NCI-H774 (cell line): ENCODE data around the gene CFAP299.
"Not testable (repeated sequence)": the region's sequence is repeated elsewhere in the genome, so short reads cannot be mapped to it uniquely, and the experiment has no call there.

Experiments
- DNase-seq: peaks from one replicate; lab custom pipeline; 2025; lab: John Stamatoyannopoulos, UW

The CFAP299 gene

DNA sequence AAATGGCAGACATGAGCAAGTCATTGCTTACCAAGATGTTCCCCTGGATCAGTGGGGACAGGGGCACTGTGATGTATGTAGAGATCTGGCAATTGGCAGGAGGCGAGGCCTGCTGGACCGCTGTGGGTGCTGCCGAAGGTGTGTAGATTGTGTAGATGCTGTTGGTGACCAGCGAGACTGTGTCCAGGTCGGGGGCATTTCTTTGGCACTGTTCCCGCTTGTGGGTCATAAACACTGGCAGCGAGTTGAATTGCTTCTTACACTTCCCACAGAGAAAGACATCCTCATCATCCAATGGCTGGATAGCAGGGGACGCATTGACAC is 52.7 kb downstream of the CFAP299 start:
- no peak for DNase-seq

DNA sequence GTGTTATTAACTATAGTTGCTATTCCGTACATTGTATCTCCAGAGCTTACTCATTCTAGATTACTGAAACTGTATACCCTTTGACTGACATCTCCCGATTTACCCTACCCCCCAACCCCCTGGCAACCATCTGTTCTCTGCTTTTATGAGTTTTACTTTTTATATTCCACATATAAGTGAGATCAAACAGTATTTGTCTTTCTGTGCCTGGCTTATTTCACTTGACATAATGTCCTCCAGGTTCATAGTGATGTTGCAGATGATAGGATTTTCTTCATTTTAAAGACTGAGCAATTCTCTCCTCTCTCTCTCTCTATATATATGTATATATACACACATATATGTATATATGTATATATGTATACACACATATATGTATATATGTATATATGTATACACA is 54.6 kb downstream of the CFAP299 start:
- no peak for DNase-seq

DNA sequence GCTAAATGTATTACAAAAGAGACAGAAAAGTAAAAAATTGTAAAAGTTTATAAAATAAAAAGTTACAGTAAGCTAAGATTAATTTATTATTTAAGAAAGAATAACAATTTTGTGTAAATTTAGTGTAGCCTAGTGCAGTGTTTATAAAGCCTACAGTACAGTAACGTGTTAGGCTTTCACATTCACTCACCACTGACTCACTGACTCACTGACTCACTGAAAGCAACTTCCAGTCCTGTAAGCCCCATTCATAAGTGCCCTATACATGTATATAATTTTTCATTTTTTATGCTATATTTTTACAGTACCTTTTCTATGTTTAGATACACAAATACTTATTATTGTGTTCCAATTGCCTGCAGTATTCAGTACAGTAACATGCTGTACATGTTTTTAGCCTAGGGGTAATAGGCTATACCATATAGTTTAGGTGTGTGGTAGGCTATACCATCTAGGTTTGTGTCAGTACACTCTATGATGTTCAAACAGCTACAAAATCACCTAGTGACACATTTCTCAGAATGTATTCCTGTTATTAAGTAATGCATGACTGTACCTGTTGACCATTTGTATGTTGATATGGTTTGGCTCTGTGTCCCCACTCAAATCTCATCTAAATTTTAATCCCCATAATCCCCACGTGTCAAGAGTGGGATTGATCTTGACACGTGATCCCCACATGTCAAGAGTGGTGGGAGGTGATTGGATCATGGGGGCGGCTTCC is 57.9 kb downstream of the CFAP299 start:
- no peak for DNase-seq

DNA sequence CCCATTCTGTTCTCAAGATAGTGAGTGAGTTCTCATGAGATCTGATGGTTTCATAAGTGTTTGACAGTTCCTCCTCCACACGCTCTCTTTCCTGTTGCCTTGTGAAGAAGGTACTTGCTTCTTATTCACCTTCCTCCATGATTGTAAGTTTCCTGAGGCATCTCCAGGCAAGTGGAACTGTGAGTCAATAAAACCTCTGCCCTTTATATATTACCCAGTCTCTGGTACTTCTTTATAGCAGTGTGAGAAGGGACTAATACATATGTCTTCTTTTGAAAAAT is 58.4 kb downstream of the CFAP299 start:
- no peak for DNase-seq

DNA sequence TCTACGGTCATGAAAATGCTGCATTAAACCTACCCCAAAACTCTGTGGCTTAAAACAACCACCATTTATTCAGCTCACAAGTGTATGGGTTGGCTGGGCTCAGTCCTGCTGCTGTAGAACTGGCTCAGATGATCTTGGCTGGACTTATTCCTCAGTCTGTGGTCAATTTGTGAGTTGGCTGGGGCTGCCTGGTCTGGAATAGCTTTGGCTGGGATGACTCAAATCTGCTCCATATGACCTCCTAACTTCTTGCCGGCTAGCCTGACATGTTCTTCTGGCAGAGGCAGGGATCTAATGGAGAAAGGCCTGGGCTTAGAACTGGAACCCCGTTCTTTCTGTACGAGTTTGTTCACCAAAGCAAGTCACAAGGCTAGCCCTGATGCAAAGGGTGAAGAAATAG is 71.7 kb downstream of the CFAP299 start:
- DNase-seq = no peak

DNA sequence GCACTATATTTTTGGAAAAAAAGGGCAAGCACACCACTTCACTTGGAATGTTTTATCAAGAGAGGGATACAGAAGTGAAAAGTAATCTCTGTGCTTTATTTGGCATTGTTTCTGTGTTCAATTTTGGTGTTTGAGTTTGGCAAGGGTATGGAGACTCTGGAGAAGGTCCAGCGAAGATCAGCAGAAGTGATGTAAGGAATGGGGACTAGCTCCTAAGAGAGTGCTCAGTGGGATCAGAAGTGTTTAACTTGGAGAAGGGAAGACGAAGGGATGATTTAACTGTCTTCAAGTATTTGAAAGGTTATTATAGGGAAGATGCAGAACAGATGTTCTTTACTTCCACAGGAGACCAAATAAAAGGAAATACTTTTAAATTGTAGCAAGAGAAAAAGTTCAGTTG is 74.3 kb downstream of the CFAP299 start:
- no peak for DNase-seq

DNA sequence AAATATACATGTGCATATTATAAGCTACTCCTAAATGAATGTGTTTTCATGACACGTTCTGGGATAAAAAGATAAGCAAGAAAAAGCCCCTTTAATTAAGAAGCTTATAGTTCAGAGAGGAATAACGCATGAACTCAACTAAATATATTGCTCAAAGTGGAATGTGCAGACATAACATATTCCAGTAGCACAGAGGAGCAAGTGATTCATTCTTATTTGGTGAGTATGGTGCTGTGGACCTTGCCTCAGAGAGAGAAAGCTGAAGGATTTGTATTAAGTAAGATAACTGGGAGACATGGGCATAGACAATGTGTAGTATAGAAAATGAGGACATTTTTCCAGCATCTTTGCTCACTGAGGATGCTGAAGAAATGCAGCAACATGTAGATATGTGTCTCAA is 76.8 kb downstream of the CFAP299 start:
- no peak for DNase-seq

DNA sequence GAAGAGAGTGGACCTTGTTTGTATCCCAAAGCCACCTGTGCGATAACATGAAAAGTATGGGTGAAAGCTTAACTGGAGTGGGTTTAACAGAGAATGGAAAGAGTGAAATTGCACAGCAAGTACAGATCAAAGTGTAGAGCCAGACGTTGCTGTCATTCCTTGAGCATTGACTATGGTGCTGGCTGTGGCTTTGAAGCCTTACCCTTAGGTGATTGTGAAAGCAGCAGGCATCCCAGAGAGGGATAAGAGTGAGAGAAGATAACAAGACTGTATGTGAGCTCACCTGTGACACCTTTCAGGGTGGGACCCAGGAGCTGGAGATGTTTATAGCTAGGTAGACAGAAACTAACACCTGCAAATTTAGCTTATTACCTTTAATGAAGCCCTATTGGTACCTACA is 77.6 kb downstream of the CFAP299 start:
- no peak for DNase-seq

DNA sequence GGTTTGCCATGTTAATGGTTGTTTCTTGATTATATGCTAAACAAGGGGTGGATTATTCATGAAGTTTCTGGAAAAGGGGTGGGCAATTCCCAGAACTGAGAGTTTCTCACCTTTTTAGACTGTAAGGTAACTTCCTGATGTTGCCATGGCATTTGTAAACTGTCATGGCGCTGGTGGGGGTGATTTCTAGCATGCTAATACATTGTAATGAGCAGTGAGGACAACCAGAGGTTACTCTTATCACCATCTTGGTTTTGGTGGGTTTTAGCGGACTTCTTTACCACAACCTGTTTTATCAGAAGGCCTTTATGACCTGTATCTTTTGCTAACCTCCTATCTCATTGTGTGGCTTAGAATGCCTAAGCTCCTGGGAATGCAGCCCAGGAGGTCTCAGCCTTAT is 81.5 kb downstream of the CFAP299 start:
- no peak for DNase-seq

DNA sequence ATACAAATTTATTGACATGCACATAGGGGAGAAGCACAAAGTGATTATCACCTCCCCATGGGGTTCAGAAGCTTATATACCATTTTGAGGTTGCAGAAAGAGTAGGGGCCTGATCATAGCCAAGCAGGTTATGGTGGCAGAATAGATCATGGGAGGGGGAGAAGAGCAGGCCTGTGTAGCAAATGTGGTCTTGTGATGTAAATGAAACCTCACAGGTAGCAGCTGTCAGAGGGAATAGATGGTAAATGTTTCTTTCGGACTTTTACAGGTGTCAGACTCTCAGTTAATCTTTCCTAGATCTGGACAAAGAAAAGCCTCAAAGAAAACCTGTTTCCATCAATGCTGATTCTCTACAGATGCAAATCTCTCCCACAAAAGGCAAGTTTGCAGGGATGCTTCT is 84.4 kb downstream of the CFAP299 start:
- no peak for DNase-seq

DNA sequence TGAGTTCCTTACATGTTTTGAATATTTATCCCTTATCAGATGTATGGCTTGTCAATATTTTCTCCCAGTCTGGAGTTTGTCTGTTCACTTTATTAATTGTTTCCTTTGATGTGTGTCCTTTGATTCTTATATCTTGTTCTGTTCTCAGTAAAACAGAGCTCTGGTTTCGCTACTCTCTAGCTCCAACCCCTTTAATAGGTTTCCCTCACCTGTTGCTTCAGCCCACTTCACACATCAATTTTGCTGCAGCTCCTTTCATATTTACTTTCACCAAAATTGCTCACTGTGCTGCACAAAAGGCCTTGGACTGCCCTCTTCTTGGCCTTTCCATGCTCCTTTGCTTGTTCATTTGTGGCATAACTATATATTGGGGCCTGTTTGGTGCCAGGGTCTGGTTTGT is 85.1 kb downstream of the CFAP299 start:
- DNase-seq = no peak

DNA sequence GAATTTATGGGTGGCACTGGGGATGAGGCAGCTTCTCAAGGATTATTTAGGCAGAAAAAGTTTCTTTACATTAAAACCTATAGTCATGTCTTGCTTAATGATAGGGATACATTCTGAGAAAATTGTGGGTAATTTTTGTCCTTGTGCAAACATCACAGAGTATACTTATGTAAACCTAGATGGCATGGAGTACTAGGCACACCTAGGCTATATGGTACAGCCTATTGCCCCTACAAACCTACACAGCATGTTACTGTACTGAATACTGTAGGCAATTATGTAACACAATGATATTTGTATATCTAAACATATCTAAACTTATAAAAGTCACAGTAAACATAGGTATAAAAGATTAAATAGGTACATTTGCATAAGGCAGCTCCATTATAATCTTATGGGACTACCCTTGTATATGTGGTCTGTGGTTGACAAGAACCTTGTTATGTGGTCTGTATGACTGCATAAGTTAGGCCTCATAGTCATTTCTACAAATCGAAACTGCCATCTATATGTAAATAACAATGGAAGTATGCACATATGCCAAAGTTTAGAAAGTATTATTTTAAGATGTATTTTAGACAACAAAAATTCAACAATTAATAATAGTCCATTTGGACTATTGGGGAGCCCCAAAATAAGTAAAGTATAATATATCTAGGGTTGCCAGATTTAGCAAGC is 87.3 kb downstream of the CFAP299 start:
- no peak for DNase-seq

DNA sequence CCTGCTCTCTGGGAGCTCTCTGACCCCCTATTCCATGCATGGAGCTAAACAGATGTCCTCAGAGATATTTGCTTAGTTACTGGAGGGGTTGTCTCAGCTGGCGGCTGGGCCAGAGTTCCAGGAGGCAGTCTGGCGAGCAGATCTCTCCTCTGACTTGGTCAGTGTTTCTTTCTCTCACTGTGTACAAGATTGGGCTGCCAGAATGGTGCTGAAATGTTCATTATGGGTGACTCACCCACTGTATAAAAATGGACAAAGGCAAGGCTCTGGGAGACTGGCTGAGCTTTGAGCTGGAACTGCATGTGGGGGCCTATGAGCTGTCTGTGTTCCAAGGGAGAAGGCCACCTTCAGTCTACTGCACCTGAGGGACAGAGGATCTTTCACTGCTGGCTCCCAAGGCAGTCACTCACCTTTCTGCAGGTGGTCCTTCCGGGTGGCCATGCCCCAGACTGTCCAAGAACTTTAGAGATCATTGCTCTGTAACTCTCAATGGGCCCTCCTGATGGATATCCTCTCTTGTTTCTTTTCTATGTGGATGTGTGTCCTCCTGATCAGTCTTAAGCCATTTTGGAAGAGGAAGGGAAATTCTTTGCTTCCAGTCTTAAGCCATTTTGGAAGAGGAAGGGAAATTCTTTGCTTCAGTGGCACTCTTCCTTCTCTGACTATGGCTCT is 88.2 kb downstream of the CFAP299 start:
- no peak for DNase-seq

DNA sequence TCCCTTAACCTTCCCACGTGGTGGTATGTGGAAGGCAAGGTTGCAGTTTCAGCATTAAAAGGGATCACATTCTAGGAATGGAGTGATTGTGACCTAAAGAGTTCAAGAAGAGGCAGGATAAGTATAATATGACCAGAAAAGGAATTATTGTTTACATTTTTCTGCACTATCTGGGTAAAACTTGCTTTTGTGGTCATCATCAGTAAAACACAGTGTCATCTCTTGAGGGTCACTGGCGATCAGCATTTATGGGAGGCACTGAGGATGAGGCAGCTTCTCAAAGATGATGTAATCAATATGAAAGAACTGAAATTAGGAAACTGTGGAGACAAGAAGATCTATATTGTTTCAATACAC is 88.7 kb downstream of the CFAP299 start:
- DNase-seq = no peak

DNA sequence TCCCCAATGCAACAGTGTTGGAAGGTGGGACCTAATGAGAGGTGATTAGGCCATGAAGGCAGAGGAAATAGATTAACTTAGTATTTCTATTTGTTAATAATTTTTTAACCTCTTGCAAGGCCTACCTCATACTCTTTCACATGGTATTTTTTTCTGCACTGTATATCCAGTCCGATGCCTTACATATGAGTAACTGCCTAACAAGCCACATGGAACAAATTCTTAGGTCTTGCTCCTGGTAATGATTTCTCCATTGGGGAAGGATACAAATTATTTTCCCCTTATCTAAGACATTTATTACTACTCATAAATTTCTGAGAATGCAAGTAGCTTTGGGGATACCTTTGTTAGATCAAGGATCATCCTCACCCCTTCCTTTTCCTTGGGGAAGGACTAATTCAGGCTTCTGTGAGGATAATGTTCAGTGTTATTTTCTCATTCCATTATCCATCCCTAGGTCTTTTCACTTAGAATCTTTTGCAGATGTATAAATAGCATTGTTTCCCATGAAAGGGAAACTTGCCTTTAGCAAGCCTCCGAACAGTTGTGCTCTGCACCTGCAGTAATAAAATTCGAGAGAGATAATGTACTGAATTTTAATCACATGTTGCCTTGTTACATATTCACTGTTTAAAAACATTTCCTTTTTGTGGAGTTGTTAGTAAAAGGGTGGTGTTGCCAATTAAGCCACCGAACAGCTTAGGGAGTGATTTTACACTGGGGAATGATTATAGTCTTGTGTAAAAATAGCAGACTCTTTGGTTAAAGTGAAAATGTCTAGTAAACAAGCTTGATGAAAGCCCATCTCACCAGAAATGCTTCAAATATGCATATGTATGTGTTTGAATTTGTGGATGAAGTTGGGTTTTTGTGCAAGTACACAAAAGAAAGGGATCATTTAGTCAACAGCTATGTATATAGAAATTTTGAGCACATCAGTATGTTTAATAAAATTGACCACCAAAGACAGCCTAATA is 89.9 kb downstream of the CFAP299 start:
- DNase-seq = no peak

DNA sequence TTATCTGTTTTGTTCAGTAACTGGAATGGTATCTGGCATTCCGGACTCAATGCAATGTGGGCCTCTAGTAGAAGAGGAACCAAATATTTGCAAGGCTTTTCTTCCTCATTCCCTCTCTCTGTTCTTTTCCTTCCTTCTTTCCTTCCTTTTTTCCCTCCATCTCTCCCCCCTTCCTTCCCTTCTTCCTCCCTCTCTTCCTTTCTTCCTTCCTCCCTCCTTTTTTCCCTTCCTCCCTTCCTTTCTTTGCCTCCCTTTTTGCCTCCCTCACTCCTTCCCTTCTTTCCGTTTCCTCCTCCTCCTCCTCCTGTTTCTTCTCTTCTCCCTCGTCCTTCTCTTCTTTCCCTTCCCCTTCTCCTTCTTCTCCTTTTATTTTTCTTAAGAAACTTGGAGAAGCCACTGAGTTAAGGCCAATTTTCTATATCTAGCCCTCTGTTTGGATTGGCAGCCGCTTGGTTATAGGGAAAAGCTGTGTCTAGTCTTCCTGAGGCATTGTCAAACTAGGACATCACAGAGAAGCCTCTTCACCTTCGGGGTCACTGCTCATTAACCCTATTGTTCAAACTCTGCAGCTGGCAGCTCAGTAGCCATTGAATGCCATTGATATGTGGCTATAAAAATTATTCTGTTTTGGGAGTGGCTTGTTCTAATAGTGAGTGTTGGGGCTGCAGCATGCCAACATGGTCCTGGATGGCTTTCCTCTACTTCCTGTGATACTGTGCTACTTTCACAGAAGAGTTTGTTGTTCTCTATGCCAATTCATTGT is 95.9 kb downstream of the CFAP299 start:
- no peak for DNase-seq

DNA sequence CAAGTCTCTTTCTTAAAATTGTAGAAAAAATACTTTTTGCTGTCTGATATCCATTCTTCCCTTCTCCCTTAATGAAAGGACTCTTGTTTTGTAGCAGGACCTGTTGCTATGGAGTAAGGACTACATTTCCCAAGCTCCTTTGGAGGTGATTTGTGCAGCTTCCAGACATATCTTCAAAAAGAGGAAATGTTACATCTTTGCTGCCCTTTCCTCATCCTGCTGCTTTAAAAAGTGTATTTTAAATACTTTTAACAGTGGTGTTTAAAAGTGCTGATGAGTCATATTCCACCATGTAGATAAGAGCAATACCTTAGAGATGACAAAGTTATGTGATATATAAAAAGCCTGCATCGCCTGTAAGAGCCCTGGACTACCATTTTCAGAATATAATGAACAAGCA is 98.7 kb downstream of the CFAP299 start:
- DNase-seq = no peak

DNA sequence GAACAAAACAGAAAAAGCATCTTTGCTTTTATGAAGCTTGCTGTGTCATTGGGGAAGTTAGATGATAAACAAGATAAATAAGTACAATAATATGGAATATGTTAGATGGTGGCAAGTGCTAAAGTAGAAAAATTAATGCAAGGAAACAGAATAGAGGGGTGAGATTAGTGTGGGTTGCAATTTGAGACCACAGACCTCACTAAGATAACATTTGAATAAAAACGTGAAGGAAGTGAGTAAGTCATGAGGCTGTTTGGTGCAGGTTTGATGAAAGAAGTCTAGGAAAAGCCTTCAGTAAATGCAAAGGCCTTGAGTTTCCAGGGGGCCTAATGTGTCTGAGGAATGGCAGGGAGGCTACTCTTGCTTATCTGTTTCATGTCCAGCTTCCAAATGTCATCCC is 102.5 kb downstream of the CFAP299 start:
- DNase-seq = no peak

DNA sequence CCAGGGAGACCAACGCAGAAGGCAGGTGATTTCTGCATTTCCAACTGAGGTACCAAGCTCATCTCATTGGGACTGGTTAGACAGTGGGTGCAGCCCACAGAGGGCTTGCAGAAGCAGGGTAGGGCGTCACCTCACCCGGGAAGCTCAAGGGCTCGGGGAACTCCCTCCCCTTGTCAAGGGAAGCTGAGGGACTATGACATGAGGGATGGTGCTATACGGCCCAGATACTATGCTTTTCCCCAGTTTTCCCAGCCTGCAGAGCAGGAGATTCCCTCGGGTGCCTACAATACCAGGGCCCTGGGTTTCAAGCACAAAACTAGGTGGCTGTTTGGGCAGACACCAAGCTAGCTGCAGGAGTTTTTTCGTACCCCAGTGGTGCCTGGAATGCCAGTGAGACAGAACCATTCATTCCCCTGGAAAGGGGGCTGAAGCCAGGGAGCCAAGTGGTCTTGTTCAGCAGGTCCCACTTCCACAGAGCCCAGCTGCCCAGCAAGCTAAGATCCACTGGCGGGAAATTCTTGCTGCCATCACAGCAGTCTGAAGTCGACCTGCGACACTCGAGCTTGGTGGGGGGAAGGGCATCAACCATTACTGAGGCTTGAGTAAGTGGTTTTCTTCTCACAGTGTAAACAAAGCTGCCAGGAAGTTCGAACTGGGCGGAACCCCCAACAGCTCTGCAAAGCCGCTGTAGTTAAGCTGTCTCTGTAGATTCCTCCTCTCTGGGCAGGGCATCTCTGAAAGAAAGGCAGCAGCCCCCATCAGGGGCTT is 103.9 kb downstream of the CFAP299 start:
- DNase-seq = not testable (repeated sequence)

DNA sequence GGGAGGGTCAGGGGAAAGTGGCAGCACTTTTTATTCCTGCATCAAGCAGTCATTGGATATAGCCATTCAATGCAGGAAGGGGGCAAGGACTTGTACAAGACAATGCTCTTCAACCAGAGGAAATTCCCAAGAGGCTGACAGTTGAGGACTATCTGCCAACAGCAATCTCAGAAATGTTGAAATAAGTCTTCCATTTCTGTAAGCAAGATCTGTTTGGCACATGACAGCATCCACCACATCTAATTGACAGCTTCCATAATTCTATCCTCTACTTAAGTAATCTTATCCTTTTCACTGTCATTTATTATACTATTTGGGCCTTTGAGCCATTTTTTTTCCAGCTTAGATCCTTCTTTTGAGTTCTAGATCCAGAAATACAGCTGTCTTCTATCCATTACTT is 110.7 kb downstream of the CFAP299 start:
- no peak for DNase-seq

DNA sequence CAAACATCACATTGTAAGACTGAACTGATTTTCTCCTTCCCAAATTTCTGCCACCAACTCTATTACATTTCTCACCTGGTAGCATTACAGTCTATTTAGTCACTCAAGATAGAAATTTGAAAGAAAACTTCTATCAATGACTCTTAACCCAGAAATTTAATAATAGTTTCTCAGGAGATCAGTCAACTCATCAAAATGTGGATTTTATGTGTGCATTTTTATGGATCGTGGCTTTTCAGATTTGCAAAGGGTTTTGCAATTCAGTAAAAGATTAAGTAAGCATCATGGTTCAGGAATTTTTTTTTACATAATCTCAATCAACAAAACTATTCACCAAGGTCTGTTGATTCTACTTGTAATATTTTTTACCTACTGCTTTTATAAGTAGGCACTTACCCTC is 111.1 kb downstream of the CFAP299 start:
- no peak for DNase-seq
